K562 (cell line): ENCODE data around the gene BAG2. TPM values are rescaled to one million over a fixed set of nuclear protein-coding genes. Genes with fewer than 3 reads are reported as not detected.

Experiments used
- ADNP ChIP-seq: fragments of 200-800 bp; sonication (Bioruptor generic); IDR thresholded peaks from 2 replicates; pipeline ENCODE4 v1.6.1; 2016; ENCODE audit warnings: missing genetic modification characterization, missing compliant biosample characterization
- DMBX1 ChIP-seq: fragments of 250-450 bp; sonication (Bioruptor Pico); IDR thresholded peaks from 2 replicates; pipeline ENCODE4 v1.8.0; 2022; ENCODE audit warnings: inconsistent platforms, mild to moderate bottlenecking, moderate library complexity, borderline replicate concordance
- JUN ChIP-seq, 2 experiments: sonication (generic) in 1 of 2; formaldehyde crosslinking in 1 of 2; IDR thresholded peaks; 2 replicates each; pipeline versions ENCODE4 v1.6.1 to v1.8.0; 2012 to 2022; ENCODE audit warnings: borderline replicate concordance in 2 of 2, mild to moderate bottlenecking in 2 of 2, improper control_type of control experiment in 1 of 2, low read depth in 1 of 2, low read length in 1 of 2, missing genetic modification reagents in 1 of 2
- KLF6 ChIP-seq: fragments of 250-450 bp; sonication (Bioruptor Pico); IDR thresholded peaks from 2 replicates; pipeline ENCODE4 v1.4.0; 2020; ENCODE audit warnings: mild to moderate bottlenecking, moderate library complexity, borderline replicate concordance
- MCM2 ChIP-seq: fragments of 450-650 bp; IDR thresholded peaks from 2 replicates; pipeline ENCODE4 v1.6.1; 2017; ENCODE audit warnings: low read depth, mild to moderate bottlenecking
- MEIS2 ChIP-seq: fragments of 450-650 bp; IDR thresholded peaks from 2 replicates; pipeline ENCODE4 v1.6.1; 2014; ENCODE audit warnings: mild to moderate bottlenecking; ENCODE audit not compliant: partially characterized antibody
- NEUROD1 ChIP-seq: fragments of 150-350 bp; IDR thresholded peaks from 2 replicates; pipeline ENCODE4 v1.6.1; 2014; ENCODE audit warnings: borderline replicate concordance, low read length, low read depth; ENCODE audit not compliant: partially characterized antibody
- NR2C1 ChIP-seq, 2 experiments: fragments of 450-650 bp; IDR thresholded peaks; 2 replicates each; pipeline ENCODE4 v1.6.1; 2017; ENCODE audit warnings: mild to moderate bottlenecking in 2 of 2, antibody characterized with exemption in 1 of 2, inconsistent platforms in 1 of 2, missing compliant biosample characterization in 1 of 2, missing genetic modification characterization in 1 of 2
- NUFIP1 ChIP-seq: fragments of 450-650 bp; IDR thresholded peaks from 2 replicates; pipeline ENCODE4 v1.6.1; 2018; ENCODE audit not compliant: partially characterized antibody
- POLR3A ChIP-seq: IDR thresholded peaks from 2 replicates; pipeline ENCODE4 v1.6.1; 2011; ENCODE audit warnings: borderline replicate concordance, mild to moderate bottlenecking, moderate library complexity; ENCODE audit not compliant: insufficient read length, insufficient read depth; ENCODE audit errors: extremely low read depth
- PTTG1 ChIP-seq: fragments of 450-650 bp; IDR thresholded peaks from 2 replicates; pipeline ENCODE4 v1.6.1; 2016; ENCODE audit warnings: low read depth, mild to moderate bottlenecking, missing genetic modification characterization, missing compliant biosample characterization
- STAG1 ChIP-seq: sonication (generic); formaldehyde crosslinking; IDR thresholded peaks from 2 replicates; pipeline ENCODE4 v1.5.0; 2020; ENCODE audit warnings: missing genetic modification reagents, borderline replicate concordance
- TBL1XR1 ChIP-seq, 2 experiments: IDR thresholded peaks; 2 replicates each; pipeline ENCODE4 v1.6.1; 2012; ENCODE audit warnings: improper control_type of control experiment in 2 of 2, low read length in 2 of 2, mild to moderate bottlenecking in 1 of 2
- TGIF2 ChIP-seq: sonication (generic); formaldehyde crosslinking; IDR thresholded peaks from 2 replicates; pipeline ENCODE4 v1.8.1; 2022; ENCODE audit warnings: mild to moderate bottlenecking, missing genetic modification reagents, moderate library complexity
- ZC3H4 ChIP-seq: sonication (generic); formaldehyde crosslinking; IDR thresholded peaks from 2 replicates; pipeline ENCODE4 v1.9.0; 2021; ENCODE audit warnings: missing genetic modification reagents, borderline replicate concordance
- ZNF124 ChIP-seq: sonication (generic); formaldehyde crosslinking; IDR thresholded peaks from 2 replicates; pipeline ENCODE4 v1.8.1; 2022; ENCODE audit warnings: missing genetic modification reagents
- ZNF347 ChIP-seq: fragments of 450-650 bp; formaldehyde crosslinking; IDR thresholded peaks from 2 replicates; pipeline ENCODE4 v1.4.0; 2020; ENCODE audit warnings: low read depth, mild to moderate bottlenecking, moderate library complexity
- ZNF436 ChIP-seq: fragments of 250-450, 450-650 bp; sonication (Bioruptor Pico); formaldehyde crosslinking; IDR thresholded peaks from 2 replicates; pipeline ENCODE4 v1.7.0; 2020; ENCODE audit warnings: mild to moderate bottlenecking
- polyA plus RNA-seq, 8 experiments: library from polyadenylated mRNA; depleted of rRNA in 4 of 8; stranded (reverse) in 5 of 8; unstranded in 3 of 8; fragments of >200 nt; fragmentation: Nextera tagmentation in 2 of 8; fragmentation: Illumina TruSeq in 1 of 8; extraction: Ambion mirVana in 2 of 8; extraction: Trizol in 1 of 8; gene quantifications; 2 replicates each; pipeline versions ENCODE4 v1.2.1 to v1.2.3, GENCODE V29; 2011 to 2014; ENCODE audit warnings: inconsistent platforms in 1 of 8, missing spikeins in 1 of 8
- total RNA-seq, 7 experiments: library from RNA; depleted of rRNA in 6 of 7; stranded (reverse); fragments of >200 nt in 6 of 7; fragmentation: Illumina TruSeq in 2 of 7; extraction: Trizol in 2 of 7; gene quantifications; 2 replicates each; pipeline versions ENCODE4 v1.2.1 to v1.2.3, GENCODE V29; 2011 to 2021; ENCODE audit warnings: low replicate concordance in 1 of 7
- TF ChIP-seq, protein P1 (sequence below), 2 experiments: fragments of 200-800 bp in 1 of 2; sonication (Bioruptor generic) in 1 of 2; sonication (generic) in 1 of 2; formaldehyde crosslinking in 1 of 2; IDR thresholded peaks in 1 of 2; conservative IDR thresholded peaks in 1 of 2; 2 replicates each; pipeline versions ENCODE4 v1.5.0 to v1.6.1; 2016 to 2020; ENCODE audit warnings: missing compliant biosample characterization in 1 of 2, missing genetic modification characterization in 1 of 2, missing genetic modification reagents in 1 of 2
- TF ChIP-seq, protein P2 (sequence below): fragments of 450-650 bp; IDR thresholded peaks from 2 replicates; pipeline ENCODE4 v1.6.1; 2017; ENCODE audit warnings: antibody characterized with exemption

BAG2 gene
- total and polyA plus RNA-seq, 9 of the 15 experiments (the other 6 are each of a cell fraction or from before 2014, with no cell fraction given): 12.8 to 20.7 (median 17.6) TPM

DNA sequence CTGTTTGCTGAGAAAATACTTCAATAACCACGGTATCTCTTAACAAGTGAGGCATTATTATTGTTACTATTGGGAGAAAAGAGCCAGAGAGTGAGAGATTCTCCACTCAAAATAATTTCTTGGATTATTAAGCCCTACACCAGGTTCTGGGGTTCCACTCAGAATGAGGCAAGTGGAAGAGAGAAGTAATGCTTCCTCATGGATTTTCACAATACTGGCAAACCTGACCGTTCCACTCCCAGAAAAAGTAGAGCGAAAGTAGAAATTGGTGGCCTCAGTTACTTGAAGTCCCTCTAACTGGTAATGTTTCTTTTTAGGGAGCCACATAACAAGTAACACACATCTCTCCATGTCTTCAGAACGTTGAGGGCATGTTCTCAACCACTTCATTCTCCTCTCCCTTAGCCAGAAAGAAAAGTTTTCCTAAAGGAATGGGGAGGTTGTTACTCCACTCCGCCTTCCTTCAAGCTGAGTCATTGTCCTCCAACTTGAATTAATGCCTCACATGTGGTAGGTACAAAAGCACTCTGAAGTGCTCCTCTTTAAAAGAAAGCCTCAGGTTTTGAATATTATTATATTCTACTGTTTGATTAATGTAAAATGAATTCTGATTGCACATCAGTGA is 1.9 kb downstream of the BAG2 start (continued):
- no peak for TF ChIP-seq MCM2
- TF ChIP-seq MEIS2: no peak
- TF ChIP-seq, protein P1, sequence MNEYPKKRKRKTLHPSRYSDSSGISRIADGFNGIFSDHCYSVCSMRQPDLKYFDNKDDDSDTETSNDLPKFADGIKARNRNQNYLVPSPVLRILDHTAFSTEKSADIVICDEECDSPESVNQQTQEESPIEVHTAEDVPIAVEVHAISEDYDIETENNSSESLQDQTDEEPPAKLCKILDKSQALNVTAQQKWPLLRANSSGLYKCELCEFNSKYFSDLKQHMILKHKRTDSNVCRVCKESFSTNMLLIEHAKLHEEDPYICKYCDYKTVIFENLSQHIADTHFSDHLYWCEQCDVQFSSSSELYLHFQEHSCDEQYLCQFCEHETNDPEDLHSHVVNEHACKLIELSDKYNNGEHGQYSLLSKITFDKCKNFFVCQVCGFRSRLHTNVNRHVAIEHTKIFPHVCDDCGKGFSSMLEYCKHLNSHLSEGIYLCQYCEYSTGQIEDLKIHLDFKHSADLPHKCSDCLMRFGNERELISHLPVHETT (CRISPR knock-in tag; conservative IDR thresholded peaks at IDR 0.05 in 1 of 2, IDR thresholded peaks at IDR 0.05 in 1 of 2): no peak
- no peak for TF ChIP-seq TGIF2 (CRISPR knock-in tag)
- TF ChIP-seq ZC3H4 (CRISPR knock-in tag): no peak
- TF ChIP-seq KLF6: no peak
- no peak for TF ChIP-seq ADNP (tag)
- no peak for TF ChIP-seq NUFIP1
- TF ChIP-seq STAG1 (CRISPR knock-in tag): no peak
- TF ChIP-seq DMBX1 (CRISPR knock-in tag): no peak
- no peak for TF ChIP-seq TBL1XR1 (IDR thresholded peaks at IDR 0.05; ENCODE audit: low read length in 2 of 2)
- TF ChIP-seq ZNF436 (CRISPR knock-in tag): 0 out of 2 replicates have a peak, but pooled peaks have one; percentile 34
- no peak for TF ChIP-seq JUN (IDR thresholded peaks at IDR 0.05; ENCODE audit: borderline replicate concordance, low read depth, low read length)
- no peak for TF ChIP-seq JUN (CRISPR knock-in tag; IDR thresholded peaks at IDR 0.05; ENCODE audit: borderline replicate concordance)
- TF ChIP-seq, protein P2, sequence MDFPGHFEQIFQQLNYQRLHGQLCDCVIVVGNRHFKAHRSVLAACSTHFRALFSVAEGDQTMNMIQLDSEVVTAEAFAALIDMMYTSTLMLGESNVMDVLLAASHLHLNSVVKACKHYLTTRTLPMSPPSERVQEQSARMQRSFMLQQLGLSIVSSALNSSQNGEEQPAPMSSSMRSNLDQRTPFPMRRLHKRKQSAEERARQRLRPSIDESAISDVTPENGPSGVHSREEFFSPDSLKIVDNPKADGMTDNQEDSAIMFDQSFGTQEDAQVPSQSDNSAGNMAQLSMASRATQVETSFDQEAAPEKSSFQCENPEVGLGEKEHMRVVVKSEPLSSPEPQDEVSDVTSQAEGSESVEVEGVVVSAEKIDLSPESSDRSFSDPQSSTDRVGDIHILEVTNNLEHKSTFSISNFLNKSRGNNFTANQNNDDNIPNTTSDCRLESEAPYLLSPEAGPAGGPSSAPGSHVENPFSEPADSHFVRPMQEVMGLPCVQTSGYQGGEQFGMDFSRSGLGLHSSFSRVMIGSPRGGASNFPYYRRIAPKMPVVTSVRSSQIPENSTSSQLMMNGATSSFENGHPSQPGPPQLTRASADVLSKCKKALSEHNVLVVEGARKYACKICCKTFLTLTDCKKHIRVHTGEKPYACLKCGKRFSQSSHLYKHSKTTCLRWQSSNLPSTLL: no peak
- no peak for TF ChIP-seq ZNF347
- TF ChIP-seq ZNF124 (CRISPR knock-in tag): no peak
- no peak for TF ChIP-seq NR2C1 (IDR thresholded peaks at IDR 0.05)
- no peak for TF ChIP-seq NR2C1 (tag; IDR thresholded peaks at IDR 0.05)
- TF ChIP-seq NEUROD1: no peak
- TF ChIP-seq PTTG1: no peak
- TF ChIP-seq POLR3A: no peak
